Erythroblast (primary cell): ENCODE data around the gene C16orf92.

ENCODE experiments used
- GATA1 ChIP-seq: IDR thresholded peaks from 2 replicates; pipeline ENCODE4 v1.6.1; 2011; ENCODE audit warnings: low read depth, mild to moderate bottlenecking, control low read depth, low read length, moderate library complexity
- POLR2A ChIP-seq: IDR thresholded peaks from 2 replicates; pipeline ENCODE4 v1.6.1; 2011; ENCODE audit warnings: mild to moderate bottlenecking, low read length

- TF ChIP-seq POLR2A (no peak), GATA1 (no peak)
Measured at GRCh38 chr16:29990883-29991570, 32.0 kb upstream of the C16orf92 start.
